Measurements from ENCODE around the gene RAB40B.

DNA sequence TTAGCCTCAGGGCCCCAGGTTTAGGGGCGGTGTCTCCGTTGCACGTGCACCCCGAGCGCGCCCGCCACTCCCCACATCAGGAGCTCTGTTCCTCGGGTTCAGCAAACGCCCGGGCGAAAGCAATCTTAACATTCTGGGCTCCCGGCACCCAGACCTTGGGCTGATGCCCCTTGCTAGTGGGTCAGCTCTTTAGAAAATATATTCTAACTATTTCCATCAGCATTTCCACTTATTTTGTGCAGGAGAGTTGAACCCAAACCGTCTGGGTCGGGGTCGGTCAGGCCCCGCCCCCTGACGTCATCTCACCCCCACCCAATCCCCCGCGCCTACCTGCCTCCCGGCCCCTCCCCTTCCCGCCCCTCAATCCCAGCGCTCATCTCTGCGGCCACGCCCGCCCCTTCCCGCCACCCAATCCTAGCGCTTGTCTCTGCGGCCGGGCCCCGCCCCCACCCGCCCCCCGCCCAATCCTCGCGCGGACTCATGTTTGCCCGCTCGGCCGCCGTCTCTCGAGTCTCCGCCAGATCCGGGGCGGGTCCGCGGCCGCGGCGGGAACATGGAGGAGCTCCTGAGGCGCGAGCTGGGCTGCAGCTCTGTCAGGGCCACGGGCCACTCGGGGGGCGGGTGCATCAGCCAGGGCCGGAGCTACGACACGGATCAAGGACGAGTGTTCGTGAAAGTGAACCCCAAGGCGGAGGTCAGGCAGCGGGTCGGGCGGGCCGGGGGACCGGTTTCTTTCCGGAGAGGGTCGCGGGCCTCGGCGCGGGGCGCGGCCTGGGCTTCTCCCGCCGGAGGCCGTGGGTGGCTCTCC, 17.9 kb upstream of the RAB40B start, which contains the start of gene FN3KRP:
- TF ChIP-seq RCOR1 (IDR thresholded peaks at IDR 0.05; ENCODE audit: low read length) (no peak), CTCF (IDR thresholded peaks at IDR 0.05) (no peak)
